Keratinocyte (primary cell): ENCODE measurements around the gene DNM2. TPM values are rescaled to one million over a fixed set of nuclear protein-coding genes. Genes with fewer than 3 reads are reported as not detected.
A peak's percentile ranks its signal among the peaks of the same experiment; 100 is the strongest.

Experiments
- DNase-seq: peaks from one replicate; pipeline ENCODE4 v3.0.0-alpha.2; 2011; ENCODE audit warnings: low read depth, missing footprints, low spot score
- FAIRE-seq: peaks from 2 replicates; lab custom pipeline; 2011; peaks lifted over from hg19 to GRCh38; lab: Jason Lieb, UNC
- H2AFZ ChIP-seq: 2 replicates; pipeline ENCODE4 v1.6.0; 2012; ENCODE audit warnings: low read length, control low read depth, inconsistent platforms; ENCODE audit not compliant: control insufficient read depth
- H3K27ac ChIP-seq: 2 replicates; pipeline ENCODE4 v1.5.1; 2011; ENCODE audit warnings: low read length; ENCODE audit not compliant: control insufficient read depth, insufficient read depth
- H3K27me3 ChIP-seq: 3 replicates; pipeline ENCODE4 v1.6.0; 2011; ENCODE audit warnings: low read length; ENCODE audit not compliant: control insufficient read depth, insufficient read depth; ENCODE audit errors: extremely low read depth
- H3K36me3 ChIP-seq, 2 experiments: 2 replicates in 1 of 2; 3 replicates in 1 of 2; pipeline ENCODE4 v1.5.1; 2011; ENCODE audit warnings: low read length in 2 of 2, mild to moderate bottlenecking in 1 of 2; ENCODE audit not compliant: control insufficient read depth in 2 of 2, insufficient read depth in 2 of 2; ENCODE audit errors: extremely low read depth in 1 of 2
- H3K4me1 ChIP-seq: 3 replicates; pipeline ENCODE4 v1.5.1; 2011; ENCODE audit warnings: low read length; ENCODE audit not compliant: control insufficient read depth, insufficient read depth; ENCODE audit errors: extremely low read depth
- H3K4me2 ChIP-seq: 3 replicates; pipeline ENCODE4 v1.6.0; 2011; ENCODE audit warnings: low read depth, low read length; ENCODE audit not compliant: control insufficient read depth, insufficient read depth; ENCODE audit errors: extremely low read depth
- H3K4me3 ChIP-seq, 3 experiments: fragments of 200-600 bp in 1 of 3; sonication (generic) in 1 of 3; 2 replicates in 2 of 3; 3 replicates in 1 of 3; pipeline ENCODE4 v1.5.1; 2011 to 2016; ENCODE audit warnings: low read length in 3 of 3, mild to moderate bottlenecking in 3 of 3, control low read depth in 2 of 3, inconsistent platforms in 1 of 3, low read depth in 1 of 3, mixed read lengths in 1 of 3, mixed run types in 1 of 3, moderate library complexity in 1 of 3; ENCODE audit not compliant: control insufficient read depth in 2 of 3, insufficient read depth in 2 of 3; ENCODE audit errors: extremely low read depth in 1 of 3
- H3K79me2 ChIP-seq: 2 replicates; pipeline ENCODE4 v1.6.0; 2012; ENCODE audit warnings: low read length; ENCODE audit not compliant: control insufficient read depth, insufficient read depth
- H3K9ac ChIP-seq: 3 replicates; pipeline ENCODE4 v1.6.0; 2011; ENCODE audit warnings: low read length; ENCODE audit not compliant: control insufficient read depth, insufficient read depth; ENCODE audit errors: extremely low read depth
- H3K9me1 ChIP-seq: 3 replicates; pipeline ENCODE4 v1.6.0; 2011; ENCODE audit warnings: low read length; ENCODE audit not compliant: control insufficient read depth, insufficient read depth; ENCODE audit errors: extremely low read depth
- H3K9me3 ChIP-seq: 2 replicates; pipeline ENCODE4 v1.5.1; 2012; ENCODE audit warnings: low read depth, low read length; ENCODE audit not compliant: control insufficient read depth
- H4K20me1 ChIP-seq: 3 replicates; pipeline ENCODE4 v1.6.0; 2011; ENCODE audit warnings: low read length; ENCODE audit not compliant: control insufficient read depth, insufficient read depth; ENCODE audit errors: extremely low read depth
- CTCF ChIP-seq, 3 experiments: IDR thresholded peaks in 1 of 3; conservative IDR thresholded peaks in 1 of 3; optimal IDR thresholded peaks in 1 of 3; 2 replicates in 2 of 3; 3 replicates in 1 of 3; pipeline versions ENCODE3 to v1.5.1; 2011; ENCODE audit warnings: low read length in 3 of 3, mild to moderate bottlenecking in 3 of 3, moderate library complexity in 2 of 3, control low read depth in 1 of 3, inconsistent platforms in 1 of 3; ENCODE audit not compliant: insufficient read depth in 2 of 3; ENCODE audit errors: extremely low read depth in 1 of 3
- EZH2 ChIP-seq: IDR thresholded peaks from one replicate; pipeline ENCODE4 v1.6.1; 2012; ENCODE audit warnings: inconsistent platforms, mild to moderate bottlenecking, low read length, moderate library complexity
- dilution Hi-C: fragments of 300-500 bp; cut with MboI; formaldehyde crosslinking; loops from one replicate; pipeline ENCODE4 v1.7.0; 2020; ENCODE audit warnings: low sequenced_read_pairs; ENCODE audit not compliant: extremely low pct_ligation_motif_present
- polyA plus RNA-seq, 5 experiments: library from polyadenylated mRNA; depleted of rRNA in 3 of 5; stranded (reverse) in 3 of 5; stranded (forward) in 1 of 5; unstranded in 1 of 5; fragments of >200 nt; gene quantifications; 1 replicate in 1 of 5; 2 replicates in 3 of 5; 3 replicates in 1 of 5; pipeline versions ENCODE4 v1.2.1 to v1.2.3, GENCODE V29; 2011 to 2012; ENCODE audit warnings: missing spikeins in 2 of 5, low read depth in 1 of 5, low replicate concordance in 1 of 5

Gene DNM2
- polyA plus RNA-seq, 1 donor (not counting 4 experiments of a cell fraction or from before 2014, with no cell fraction given): 60.1 TPM

- H3K79me2 ChIP-seq: peaks cover 77% of the 10 kb centered on the region
- TF ChIP-seq EZH2: no peak
- TF ChIP-seq CTCF (optimal IDR thresholded peaks at IDR 0.05 in 1 of 3, IDR thresholded peaks at IDR 0.05 in 1 of 3, conservative IDR thresholded peaks at IDR 0.05 in 1 of 3; ENCODE audit: extremely low read depth in 1 of 3, insufficient read depth in 2 of 3, low read length in 3 of 3): no peak
- peaks cover 54% of the 10 kb centered on the region for H3K4me1 ChIP-seq
- H3K9me1 ChIP-seq: peaks cover 10% of the 10 kb centered on the region
- peak overlapping the region; percentile 10 for H3K27ac ChIP-seq
- dilution Hi-C loops: no loop called here
- no peaks in the 10 kb centered on the region for H3K9me3 ChIP-seq
- peak overlapping the region in 2 of 3 experiments; percentile 32 to 41 for H3K4me3 ChIP-seq
- H3K4me2 ChIP-seq: peak overlapping the region; percentile 73
- no peak overlapping the region for H3K9ac ChIP-seq
- H3K36me3 ChIP-seq: peaks cover 0 to 1% of the 10 kb centered on the region in 2 experiments
- H2AFZ ChIP-seq: no peak overlapping the region
- H4K20me1 ChIP-seq: peaks cover 34% of the 10 kb centered on the region
- no peaks in the 10 kb centered on the region for H3K27me3 ChIP-seq
- FAIRE-seq (no peak), DNase-seq (no peak)
Observed at GRCh38 chr19:10747674-10748073, 29.8 kb downstream of the DNM2 start.

GRCh38 chr19:10748195-10748926, 30.5 kb downstream of the DNM2 start:
- Histone ChIP-seq H3K79me2 (peaks cover 75% of the 10 kb centered on the region), H4K20me1 (peaks cover 34% of the 10 kb centered on the region), H3K4me2 (peak overlapping the region; percentile 73), H3K9ac (no peak overlapping the region), H3K9me1 (peaks cover 10% of the 10 kb centered on the region), H3K27ac (peak overlapping the region; percentile 24), H3K4me1 (peaks cover 54% of the 10 kb centered on the region), H3K9me3 (no peaks in the 10 kb centered on the region), H3K27me3 (no peaks in the 10 kb centered on the region), H2AFZ (no peak overlapping the region), H3K4me3 (no peak overlapping the region), H3K36me3 (peaks cover 0 to 1% of the 10 kb centered on the region in 2 experiments)
- no peak for DNase-seq
- FAIRE-seq: no peak
- dilution Hi-C loops: no loop called here
- TF ChIP-seq CTCF (optimal IDR thresholded peaks at IDR 0.05 in 1 of 3, IDR thresholded peaks at IDR 0.05 in 1 of 3, conservative IDR thresholded peaks at IDR 0.05 in 1 of 3; ENCODE audit: extremely low read depth in 1 of 3, insufficient read depth in 2 of 3, low read length in 3 of 3): no peak
- TF ChIP-seq EZH2: no peak
